ENCODE data around the gene ZFYVE16. TPM values are rescaled to one million over a fixed set of nuclear protein-coding genes. Genes with fewer than 3 reads are reported as not detected.

ZFYVE16 gene
- polyA plus RNA-seq, 3 donors: 9.4 to 15.8 (median 10.7) TPM

- WGBS (ENCODE audit: insufficient coverage): 100% methylated on average over 3 of the region's 8 CpGs
- intact Hi-C loops (cut with micrococcal nuclease): no loop called here
- Histone ChIP-seq H3K4me1 (ENCODE audit: control insufficient read depth in 1 of 2, insufficient read depth in 2 of 2, low read length in 2 of 2) (no peaks in the 10 kb centered on the region), H3K79me2 (ENCODE audit: insufficient read depth, low read length) (no peaks in the 10 kb centered on the region), H4K20me1 (ENCODE audit: insufficient read depth, low read length) (peaks cover 12% of the 10 kb centered on the region), H3K27ac (ENCODE audit: low read depth in 1 of 2, low read length in 2 of 2) (no peak overlapping the region), H3K36me3 (replicated peaks in 1 of 2; ENCODE audit: control insufficient read depth in 1 of 2, insufficient read depth in 2 of 2, low read length in 2 of 2) (peaks cover 30 to 57% of the 10 kb centered on the region in 2 donors), H3K4me3 (replicated peaks in 1 of 3; ENCODE audit: low read depth in 2 of 3, low read length in 3 of 3) (no peak overlapping the region), H3K9me3 (replicated peaks in 1 of 2; ENCODE audit: control insufficient read depth in 1 of 2, insufficient read depth in 1 of 2, low read length in 2 of 2) (no peaks in the 10 kb centered on the region), H3K27me3 (ENCODE audit: control insufficient read depth in 2 of 2, insufficient read depth in 2 of 2, low read length in 2 of 2) (no peaks in the 10 kb centered on the region), H3K9ac (ENCODE audit: insufficient read depth, low read length, poor library complexity, severe bottlenecking) (no peak overlapping the region), H3K4me2 (replicated peaks; ENCODE audit: extremely low read depth, low read length, poor library complexity, severe bottlenecking) (no peak overlapping the region), H2AFZ (ENCODE audit: insufficient read depth, low read depth, low read length, poor library complexity, severe bottlenecking) (no peak overlapping the region)
- Mint-ChIP-seq H3K4me3 (no peak overlapping the region), H3K27ac (no peak overlapping the region), H3K9me3 (peaks cover 0 to 8% (median 2%) of the 10 kb centered on the region in 7 donors), H3K4me1 (no peaks in the 10 kb centered on the region), H3K36me3 (peaks cover 41 to 43% of the 10 kb centered on the region in 2 donors), H3K27me3 (ENCODE audit: low read depth in 3 of 3) (no peaks in the 10 kb centered on the region)
- no peak for DNase-seq
- TF ChIP-seq, protein P1, sequence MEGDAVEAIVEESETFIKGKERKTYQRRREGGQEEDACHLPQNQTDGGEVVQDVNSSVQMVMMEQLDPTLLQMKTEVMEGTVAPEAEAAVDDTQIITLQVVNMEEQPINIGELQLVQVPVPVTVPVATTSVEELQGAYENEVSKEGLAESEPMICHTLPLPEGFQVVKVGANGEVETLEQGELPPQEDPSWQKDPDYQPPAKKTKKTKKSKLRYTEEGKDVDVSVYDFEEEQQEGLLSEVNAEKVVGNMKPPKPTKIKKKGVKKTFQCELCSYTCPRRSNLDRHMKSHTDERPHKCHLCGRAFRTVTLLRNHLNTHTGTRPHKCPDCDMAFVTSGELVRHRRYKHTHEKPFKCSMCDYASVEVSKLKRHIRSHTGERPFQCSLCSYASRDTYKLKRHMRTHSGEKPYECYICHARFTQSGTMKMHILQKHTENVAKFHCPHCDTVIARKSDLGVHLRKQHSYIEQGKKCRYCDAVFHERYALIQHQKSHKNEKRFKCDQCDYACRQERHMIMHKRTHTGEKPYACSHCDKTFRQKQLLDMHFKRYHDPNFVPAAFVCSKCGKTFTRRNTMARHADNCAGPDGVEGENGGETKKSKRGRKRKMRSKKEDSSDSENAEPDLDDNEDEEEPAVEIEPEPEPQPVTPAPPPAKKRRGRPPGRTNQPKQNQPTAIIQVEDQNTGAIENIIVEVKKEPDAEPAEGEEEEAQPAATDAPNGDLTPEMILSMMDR (IDR thresholded peaks at IDR 0.05): no peak
Observed at GRCh38 chr5:80435476-80435875, 27.6 kb downstream of the ZFYVE16 start.

DNA sequence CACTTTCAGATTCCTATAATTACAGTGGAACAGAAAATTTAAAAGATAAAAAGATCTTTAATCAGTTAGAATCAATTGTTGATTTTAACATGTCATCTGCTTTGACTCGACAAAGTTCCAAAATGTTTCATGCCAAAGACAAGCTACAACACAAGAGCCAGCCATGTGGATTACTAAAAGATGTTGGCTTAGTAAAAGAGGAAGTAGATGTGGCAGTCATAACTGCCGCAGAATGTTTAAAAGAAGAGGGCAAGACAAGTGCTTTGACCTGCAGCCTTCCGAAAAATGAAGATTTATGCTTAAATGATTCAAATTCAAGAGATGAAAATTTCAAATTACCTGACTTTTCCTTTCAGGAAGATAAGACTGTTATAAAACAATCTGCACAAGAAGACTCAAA lies 29.5 kb downstream of the ZFYVE16 start:
- no peak overlapping the region for H2AFZ ChIP-seq (ENCODE audit: insufficient read depth, low read depth, low read length, poor library complexity, severe bottlenecking)
- H3K9me3 ChIP-seq (replicated peaks in 1 of 2; ENCODE audit: control insufficient read depth in 1 of 2, insufficient read depth in 1 of 2, low read length in 2 of 2): no peaks in the 10 kb centered on the region
- H3K4me3 ChIP-seq (replicated peaks in 1 of 3; ENCODE audit: low read depth in 2 of 3, low read length in 3 of 3): no peak overlapping the region
- peaks cover 0 to 7% (median 0%) of the 10 kb centered on the region in 7 donors for H3K9me3 Mint-ChIP-seq
- peak; percentile 6 to 11 (median 7) for DNase-seq
- no peaks in the 10 kb centered on the region for H3K4me1 Mint-ChIP-seq
- H3K27ac ChIP-seq (ENCODE audit: low read depth in 1 of 2, low read length in 2 of 2): no peak overlapping the region
- H3K36me3 ChIP-seq (replicated peaks in 1 of 2; ENCODE audit: control insufficient read depth in 1 of 2, insufficient read depth in 2 of 2, low read length in 2 of 2): peaks cover 37 to 75% of the 10 kb centered on the region in 2 donors
- TF ChIP-seq, protein P1 (IDR thresholded peaks at IDR 0.05): no peak
- H3K27me3 Mint-ChIP-seq (ENCODE audit: low read depth in 3 of 3): no peaks in the 10 kb centered on the region
- H3K9ac ChIP-seq (ENCODE audit: insufficient read depth, low read length, poor library complexity, severe bottlenecking): no peak overlapping the region
- no peak overlapping the region for H3K27ac Mint-ChIP-seq
- no CpG with 5 or more reads among the region's 3 CpGs for WGBS (ENCODE audit: insufficient coverage)
- H3K4me2 ChIP-seq (replicated peaks; ENCODE audit: extremely low read depth, low read length, poor library complexity, severe bottlenecking): no peak overlapping the region
- peaks cover 56 to 62% of the 10 kb centered on the region in 2 donors for H3K36me3 Mint-ChIP-seq
- intact Hi-C loops (cut with micrococcal nuclease): no loop called here
- H3K27me3 ChIP-seq (ENCODE audit: control insufficient read depth in 2 of 2, insufficient read depth in 2 of 2, low read length in 2 of 2): no peaks in the 10 kb centered on the region
- H4K20me1 ChIP-seq (ENCODE audit: insufficient read depth, low read length): peaks cover 12% of the 10 kb centered on the region
- no peaks in the 10 kb centered on the region for H3K4me1 ChIP-seq (ENCODE audit: control insufficient read depth in 1 of 2, insufficient read depth in 2 of 2, low read length in 2 of 2)
- H3K79me2 ChIP-seq (ENCODE audit: insufficient read depth, low read length): no peaks in the 10 kb centered on the region
- H3K4me3 Mint-ChIP-seq: no peak overlapping the region

Measured in CD14-positive monocyte (primary cell).